Vagina (tissue), 2 donors: ENCODE results near the gene KLHL40.

Source experiments
- CTCF ChIP-seq, 3 experiments: fragments of 450-650 bp in 2 of 3; fragments of 200-600 bp in 1 of 3; sonication (generic) in 1 of 3; IDR thresholded peaks; one replicate each; pipeline ENCODE4 v1.5.1; 2017 to 2019; ENCODE audit warnings: antibody characterized with exemption in 3 of 3, mild to moderate bottlenecking in 2 of 3, moderate library complexity in 2 of 3
- POLR2A ChIP-seq, 2 donors: fragments of 450-650 bp; IDR thresholded peaks; one replicate each; pipeline ENCODE4 v1.6.1; 2017; ENCODE audit warnings: antibody characterized with exemption in 2 of 2, mild to moderate bottlenecking in 2 of 2, moderate library complexity in 2 of 2

- no peak for TF ChIP-seq CTCF (IDR thresholded peaks at IDR 0.05)
- TF ChIP-seq POLR2A (IDR thresholded peaks at IDR 0.05) = no peak
These were observed 34.8 kb downstream of the KLHL40 start for GRCh38 chr3:42720126-42720525.
